Fibroblast of gingiva (primary cell): ENCODE measurements around the gene AFF4.
"Not testable (repeated sequence)": the region's sequence is repeated elsewhere in the genome, so short reads cannot be mapped to it uniquely, and the experiment has no call there.

Experiments used
- DNase-seq: peaks from one replicate; pipeline ENCODE4 v3.0.0-alpha.2; 2011; ENCODE audit warnings: low read depth

Gene AFF4, protein sequence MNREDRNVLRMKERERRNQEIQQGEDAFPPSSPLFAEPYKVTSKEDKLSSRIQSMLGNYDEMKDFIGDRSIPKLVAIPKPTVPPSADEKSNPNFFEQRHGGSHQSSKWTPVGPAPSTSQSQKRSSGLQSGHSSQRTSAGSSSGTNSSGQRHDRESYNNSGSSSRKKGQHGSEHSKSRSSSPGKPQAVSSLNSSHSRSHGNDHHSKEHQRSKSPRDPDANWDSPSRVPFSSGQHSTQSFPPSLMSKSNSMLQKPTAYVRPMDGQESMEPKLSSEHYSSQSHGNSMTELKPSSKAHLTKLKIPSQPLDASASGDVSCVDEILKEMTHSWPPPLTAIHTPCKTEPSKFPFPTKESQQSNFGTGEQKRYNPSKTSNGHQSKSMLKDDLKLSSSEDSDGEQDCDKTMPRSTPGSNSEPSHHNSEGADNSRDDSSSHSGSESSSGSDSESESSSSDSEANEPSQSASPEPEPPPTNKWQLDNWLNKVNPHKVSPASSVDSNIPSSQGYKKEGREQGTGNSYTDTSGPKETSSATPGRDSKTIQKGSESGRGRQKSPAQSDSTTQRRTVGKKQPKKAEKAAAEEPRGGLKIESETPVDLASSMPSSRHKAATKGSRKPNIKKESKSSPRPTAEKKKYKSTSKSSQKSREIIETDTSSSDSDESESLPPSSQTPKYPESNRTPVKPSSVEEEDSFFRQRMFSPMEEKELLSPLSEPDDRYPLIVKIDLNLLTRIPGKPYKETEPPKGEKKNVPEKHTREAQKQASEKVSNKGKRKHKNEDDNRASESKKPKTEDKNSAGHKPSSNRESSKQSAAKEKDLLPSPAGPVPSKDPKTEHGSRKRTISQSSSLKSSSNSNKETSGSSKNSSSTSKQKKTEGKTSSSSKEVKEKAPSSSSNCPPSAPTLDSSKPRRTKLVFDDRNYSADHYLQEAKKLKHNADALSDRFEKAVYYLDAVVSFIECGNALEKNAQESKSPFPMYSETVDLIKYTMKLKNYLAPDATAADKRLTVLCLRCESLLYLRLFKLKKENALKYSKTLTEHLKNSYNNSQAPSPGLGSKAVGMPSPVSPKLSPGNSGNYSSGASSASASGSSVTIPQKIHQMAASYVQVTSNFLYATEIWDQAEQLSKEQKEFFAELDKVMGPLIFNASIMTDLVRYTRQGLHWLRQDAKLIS

DNA sequence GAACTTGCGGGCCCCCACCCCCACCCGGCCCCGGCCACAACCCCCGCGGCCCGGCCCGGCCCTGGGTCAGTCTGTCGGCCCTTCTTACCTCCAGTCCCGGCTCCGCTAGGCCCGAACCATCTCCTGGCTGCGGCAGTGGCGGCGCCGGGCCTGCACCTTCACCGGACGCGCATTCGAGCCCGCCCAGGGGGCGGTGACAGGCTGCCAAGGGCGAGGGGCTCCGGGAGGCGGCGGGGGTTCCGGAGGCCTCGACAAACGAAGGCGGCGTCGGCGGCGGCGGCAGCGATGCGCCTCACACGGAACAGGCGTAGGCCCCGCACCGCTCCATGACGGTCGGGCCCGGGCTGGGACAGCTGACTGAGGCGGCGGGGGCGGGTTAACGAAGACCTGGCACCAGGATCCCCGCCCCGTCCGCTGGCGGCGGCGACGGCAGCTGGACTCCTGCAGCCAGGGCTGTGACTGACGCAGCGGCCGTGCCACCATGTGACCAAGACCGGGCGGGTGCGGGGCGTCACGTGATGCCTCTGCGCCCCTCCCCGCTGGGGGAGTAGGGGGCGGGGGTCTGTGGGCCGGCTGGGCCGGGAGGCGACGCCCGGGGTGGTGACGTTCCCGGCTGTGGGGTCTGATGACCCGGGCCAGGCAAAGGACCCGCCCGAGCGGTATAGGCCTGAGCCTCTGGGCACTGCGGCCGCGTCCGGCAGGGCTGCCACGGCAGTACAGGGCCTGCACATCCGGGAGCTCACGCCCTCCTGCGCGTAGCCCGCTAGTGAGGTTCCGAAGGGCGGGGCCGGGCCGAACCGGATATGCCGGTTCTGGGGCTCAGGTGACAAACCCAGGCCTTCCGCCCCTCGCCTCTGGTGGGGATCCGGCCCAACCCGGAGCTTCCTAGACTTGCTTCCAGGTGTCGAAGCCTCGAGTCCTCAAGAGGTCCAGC is at the start of gene AFF4:
Gene AFF4, minus strand, starts transcription at position 464 of the 934 bp plus-strand sequence. CDS start 26,445 bp downstream, outside the sequence.
- DNase-seq: peak; percentile 98

DNA sequence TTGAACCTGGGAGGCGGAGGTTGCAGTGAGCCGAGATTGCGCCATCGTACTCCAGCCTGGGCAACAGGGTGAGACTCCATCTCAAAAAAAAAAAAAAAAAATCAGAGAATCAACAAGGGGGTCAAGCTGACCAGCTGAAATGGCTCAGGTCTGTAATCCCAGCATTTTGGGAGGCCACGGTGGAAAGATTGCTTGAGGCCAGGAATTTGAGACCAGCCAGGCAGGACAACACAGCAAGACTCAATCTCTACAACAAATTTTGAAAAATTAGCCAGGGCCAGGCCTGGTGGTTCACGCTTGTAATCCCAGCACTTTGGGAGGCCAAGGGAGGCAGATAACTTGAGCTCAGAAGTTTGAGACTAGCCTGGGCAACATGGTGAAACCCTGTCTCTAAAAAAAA is 45.0 kb upstream of the AFF4 start:
- not testable (repeated sequence) for DNase-seq

DNA sequence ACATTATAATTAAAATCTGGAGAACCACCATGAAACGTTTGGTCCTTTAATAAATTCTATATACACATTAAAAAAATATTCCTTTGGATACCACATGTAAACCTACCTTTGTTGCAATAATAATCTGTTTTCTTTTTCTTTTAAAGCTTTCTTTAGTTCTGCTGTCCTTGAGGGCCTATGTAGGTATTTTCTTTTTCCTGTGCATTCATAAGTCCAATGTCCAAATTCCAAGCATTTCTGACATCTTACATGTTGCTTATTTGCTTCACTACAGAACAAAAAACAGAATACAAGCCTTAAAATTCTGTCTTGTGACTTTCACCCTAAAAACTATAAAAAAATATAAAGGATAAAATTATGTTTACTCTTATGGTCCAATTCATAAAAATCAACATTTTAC is 43.2 kb upstream of the AFF4 start:
- no peak for DNase-seq

DNA sequence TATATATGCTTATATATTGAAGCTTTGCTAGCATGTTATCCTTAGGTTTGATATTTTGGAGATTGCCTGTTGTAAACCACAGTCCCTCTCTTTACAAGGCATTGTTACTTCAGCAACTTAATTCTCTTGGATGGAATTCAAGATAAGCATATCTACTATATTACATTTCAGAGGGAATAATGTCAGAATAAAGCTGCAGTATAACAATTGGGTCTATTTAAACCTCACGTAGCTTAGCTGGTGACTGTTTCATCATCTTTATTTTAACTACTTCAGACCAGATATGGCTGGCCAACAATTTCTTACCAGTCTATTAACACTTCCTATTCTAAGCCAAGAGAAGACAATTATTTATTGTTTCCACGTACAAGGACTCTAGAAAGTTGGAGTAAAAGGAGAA is 35.8 kb upstream of the AFF4 start:
- peak; percentile 36 for DNase-seq

DNA sequence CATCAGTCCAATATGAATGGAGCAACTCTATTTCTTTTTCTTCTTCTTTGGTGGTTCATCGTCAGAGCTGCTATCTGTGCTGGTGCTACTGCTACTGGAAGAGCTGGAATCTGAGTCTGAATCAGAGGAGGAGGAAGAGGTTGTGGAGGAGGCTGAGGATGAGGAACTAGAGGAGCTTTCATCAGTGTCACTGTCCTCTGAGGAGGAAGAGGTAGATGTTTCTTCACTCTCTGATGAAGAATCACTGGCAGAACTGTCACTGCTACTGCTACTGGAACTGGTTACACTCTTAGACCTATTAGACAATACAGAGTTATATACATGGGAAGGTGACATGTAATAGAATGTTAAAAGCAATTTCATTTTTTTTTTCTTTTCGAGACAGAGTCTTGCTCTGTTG is 35.1 kb upstream of the AFF4 start:
- no peak for DNase-seq

DNA sequence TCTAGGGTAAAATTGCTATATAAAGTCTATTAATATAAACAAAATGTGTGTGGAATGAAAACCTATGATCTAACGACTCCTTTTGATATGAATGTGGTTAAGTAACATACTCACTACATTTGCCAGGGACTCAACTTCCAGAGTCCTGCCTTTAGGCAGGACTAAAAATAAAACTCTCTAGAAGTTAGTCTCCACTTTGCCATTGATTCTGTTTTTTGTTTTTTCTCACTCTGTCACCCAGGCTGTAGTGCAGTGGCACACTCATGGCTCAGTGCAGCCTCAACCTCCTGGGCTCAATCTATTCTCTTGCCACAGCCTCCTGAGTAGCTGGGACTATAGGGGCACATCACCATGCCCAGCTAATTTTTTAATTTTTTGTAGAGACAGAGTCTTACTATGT is 32.9 kb upstream of the AFF4 start:
- no peak for DNase-seq

DNA sequence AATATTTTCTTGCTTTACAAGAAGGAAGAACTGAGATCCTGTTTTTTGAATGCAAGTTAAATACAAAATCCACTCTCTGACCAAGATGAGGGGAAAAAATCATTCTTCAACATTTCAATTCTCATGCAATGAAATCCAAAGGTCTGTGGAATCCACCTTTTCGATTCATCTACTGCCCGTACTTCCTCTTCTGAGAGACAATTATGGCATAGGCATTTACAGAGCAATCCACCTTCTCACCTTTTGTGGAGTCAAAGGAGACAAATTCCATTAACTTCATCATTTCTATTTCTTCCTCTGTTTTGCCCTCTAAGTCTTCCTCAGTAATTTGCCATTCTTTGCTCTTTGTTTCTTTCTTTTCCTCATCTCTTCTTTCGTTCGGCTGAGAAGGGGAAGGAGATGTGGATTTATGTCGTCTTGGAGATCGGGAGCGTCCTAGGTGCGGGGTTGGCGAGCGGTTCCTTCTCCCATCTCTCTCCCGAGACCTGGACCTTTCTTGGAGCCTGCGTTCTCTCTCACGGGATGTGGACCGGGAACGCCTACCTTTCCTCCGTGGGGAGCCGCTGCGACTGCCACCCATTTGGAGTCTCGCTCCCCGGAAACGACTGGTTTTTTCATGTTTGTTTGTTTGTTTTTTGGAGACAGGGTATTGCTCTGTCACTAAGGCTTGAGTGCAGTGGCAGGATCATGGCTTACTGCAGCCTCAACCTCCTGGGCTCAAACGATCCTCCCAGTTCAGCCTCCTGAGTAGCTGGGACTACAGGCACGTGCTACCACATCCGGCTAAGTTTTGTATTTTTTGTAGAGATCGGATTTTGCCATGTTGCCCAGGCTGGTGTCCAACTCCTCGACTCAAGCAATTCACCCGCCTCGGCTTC is 24.3 kb upstream of the AFF4 start:
- no peak for DNase-seq

DNA sequence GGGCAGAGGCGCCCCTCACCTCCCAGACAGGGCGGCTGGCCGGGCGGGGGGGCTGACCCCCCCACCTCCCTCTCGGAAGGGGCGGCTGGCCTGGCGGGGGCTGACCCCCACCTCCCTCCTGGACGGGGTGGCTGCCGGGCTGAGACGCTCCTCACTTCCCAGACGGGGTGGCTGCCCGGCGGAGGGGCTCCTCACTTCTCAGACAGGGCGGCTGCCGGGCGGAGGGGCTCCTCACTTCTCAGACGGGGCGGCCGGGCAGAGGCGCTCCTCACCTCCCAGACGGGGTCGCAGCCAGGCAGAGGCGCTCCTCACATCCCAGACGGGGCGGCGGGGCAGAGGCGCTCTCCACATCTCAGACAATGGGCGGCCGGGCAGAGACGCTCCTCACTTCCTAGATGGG is 19.5 kb upstream of the AFF4 start:
- not testable (repeated sequence) for DNase-seq

DNA sequence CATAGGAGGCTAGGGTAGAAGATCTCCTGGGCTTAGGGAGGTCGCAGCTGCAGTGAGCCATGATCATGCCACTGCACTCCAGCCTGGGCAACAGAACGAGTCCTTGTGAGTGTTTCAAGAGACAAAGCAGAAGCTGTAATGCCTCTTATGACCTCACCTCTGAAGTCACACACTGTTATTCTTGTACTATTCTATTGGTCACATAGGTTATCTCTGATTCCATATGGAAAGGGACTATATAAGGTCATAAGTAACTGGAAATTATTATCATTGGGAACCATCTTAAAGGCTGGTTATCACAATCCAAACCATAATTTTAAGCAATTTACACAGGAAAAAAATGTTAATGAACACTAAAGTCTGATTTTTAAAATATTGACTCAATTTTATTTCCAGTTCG is 17.9 kb upstream of the AFF4 start:
- DNase-seq: no peak

DNA sequence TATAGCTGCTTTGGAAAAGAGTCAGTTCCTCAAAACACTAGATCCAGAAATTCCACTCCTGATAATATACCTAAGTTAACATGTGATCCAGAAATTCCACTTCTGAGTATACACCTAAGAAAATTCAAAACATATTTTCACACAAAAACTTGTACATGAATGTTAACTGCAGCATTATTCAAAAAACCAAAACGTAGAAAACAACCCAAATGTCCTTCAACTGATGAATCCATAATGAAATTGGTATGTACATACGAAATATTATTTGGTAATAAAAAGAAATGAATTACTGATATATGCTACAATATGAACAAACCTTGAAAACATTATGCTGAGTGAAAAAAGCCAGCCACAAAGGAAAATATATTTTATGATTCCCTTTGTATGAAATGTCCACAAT is 16.5 kb upstream of the AFF4 start:
- no peak for DNase-seq

DNA sequence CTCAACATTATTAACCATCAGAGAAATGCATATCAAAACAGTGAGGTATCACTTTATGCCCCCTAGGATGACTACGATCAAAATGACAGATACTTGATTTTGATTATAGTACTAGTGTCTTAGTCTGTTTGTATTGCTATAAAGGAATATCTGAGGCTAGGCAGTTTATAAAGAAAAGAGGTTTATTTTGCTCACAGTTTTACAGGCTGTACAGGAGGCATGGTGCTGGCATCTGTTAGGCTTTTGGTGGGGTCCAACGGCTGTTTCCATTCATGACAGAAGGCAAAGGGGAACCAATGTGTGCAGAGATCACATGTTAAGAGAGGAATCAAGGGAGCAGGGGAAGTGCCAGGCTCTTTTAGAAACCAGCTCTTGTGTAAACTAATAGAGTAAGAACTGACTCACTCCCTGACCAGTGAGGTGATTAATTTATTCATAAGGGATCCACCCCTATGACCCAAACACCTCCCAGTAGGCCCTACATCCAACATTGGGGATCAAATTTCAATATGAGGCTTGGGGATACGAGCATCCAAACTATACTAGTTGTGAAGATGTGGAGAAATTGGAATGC is 16.0 kb upstream of the AFF4 start:
- peak; percentile 31 for DNase-seq

DNA sequence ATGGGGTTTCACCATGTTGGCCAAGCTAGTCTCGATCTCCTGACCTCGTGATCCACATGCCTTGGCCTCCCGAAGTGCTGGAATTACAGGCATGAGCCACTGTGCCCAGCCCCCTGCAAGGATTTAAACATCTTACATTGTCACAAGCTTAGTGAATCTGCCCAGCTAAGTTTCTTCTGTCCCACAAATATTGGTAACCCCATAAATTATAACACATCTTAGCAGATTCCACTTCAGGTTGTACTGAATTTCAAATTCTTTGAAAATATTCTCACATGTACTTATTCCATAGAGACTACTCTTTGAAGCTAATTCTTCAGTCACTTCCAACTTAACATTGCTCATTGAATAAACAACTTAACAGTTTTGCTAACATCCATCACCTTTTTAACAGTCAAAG is 13.4 kb upstream of the AFF4 start:
- no peak for DNase-seq

DNA sequence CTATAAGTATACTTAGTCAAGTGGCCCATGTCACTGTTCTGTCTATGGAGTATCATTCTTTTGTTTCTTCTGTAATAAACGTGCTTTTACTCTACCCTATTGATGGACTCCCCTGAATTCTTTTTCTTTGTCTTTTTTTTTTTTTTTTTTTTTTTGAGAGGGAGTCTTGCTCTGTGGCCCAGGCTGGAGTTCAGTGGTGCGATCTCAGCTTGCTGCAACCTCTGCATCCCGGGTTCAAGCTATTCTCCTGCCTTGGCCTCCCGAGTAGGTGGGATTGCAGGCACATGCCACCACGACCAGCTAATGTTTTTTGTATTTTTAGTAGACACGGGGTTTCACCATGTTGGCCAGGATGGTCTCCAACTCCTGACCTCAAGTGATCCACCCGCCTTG is 9.0 kb upstream of the AFF4 start:
- DNase-seq: not testable (repeated sequence)

DNA sequence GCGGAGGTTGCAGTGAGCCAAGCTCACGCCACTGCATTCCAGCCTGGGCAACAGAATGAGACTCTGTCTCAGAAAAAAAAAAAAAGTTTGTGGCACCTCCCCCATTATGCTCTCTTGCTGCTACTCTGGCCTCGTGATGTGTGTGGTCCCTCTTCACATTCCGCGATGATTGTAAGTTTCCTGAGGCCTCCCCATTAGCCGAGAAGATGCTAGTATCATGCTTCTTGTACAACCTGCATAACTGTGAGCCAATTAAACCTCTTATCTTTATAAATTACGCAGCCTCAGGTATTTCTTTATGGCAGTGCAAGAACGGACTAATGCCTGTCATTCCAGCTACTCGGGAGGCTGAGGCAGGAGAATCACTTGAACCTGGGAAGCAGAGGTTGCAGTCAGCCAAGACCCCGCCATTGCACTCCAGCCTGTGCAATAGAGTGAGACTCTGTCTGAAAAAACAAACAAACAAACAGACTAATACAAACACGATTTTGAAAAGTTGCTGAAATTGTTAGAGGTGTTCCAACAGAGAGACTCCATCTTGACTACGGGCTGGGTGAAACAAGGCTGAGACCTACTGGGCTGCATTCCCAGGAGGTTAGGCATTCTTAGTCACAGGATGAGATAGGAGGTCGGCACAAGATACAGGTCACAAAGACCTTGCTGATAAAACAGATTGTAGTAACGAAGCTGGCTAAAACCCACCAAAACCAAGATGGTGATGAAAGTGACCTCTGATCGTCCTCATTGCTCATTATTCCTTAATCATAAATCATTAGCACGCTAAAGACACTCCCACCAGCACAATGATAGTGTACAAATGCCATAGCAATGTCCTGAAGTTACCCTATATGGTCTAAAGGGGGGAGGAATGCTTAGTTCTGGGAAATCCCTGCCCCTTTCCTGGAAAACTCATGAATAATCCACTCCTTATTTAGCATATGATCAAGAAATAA is 8.3 kb upstream of the AFF4 start:
- no peak for DNase-seq

DNA sequence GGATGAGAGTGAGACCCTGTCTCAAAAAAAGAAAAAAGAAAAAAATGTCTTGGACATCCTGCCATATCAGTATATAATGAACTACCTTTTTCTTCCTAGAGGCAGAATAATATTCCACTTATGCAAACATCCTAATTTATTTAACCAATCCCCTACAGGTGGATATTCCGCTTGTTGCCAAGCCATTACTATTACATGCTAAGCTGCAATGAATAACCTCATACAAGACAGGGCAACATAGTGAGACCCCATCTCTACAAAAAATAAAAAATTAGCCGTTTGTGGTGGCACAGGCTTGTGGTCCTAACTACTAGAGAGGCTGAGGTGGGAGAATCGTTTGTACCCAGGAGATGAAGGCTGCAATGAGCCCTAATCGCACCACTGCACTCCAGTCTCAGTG is 1.7 kb upstream of the AFF4 start:
- no peak for DNase-seq

DNA sequence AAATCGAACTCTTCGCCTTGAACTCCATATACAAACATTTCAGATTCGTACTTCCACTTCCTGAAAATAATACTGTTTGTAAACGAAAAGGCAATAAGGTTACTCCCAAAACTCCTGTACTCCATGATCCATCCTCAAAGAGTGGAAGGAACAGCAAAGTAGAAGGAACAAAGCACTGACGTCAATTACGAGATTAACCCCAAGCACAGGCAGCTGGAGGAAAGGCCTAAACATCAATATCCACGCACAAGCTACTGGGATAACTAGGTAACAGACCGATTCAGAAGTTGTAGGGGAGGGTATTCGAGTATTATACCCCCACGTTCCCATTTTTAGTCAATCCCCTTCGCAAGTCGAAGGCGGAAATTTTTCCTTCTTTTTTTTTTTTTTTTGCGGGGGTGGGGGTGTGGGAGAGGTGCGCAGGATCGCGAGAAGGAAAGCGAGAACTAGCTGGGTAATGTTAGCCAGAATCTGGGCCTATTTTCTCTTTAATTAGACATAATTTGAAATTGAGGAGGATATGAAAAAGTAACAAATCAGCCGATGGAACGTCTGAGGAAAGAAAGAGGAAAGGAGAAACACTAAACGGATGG is 909 bp downstream of the AFF4 start:
- peak; percentile 63 for DNase-seq

DNA sequence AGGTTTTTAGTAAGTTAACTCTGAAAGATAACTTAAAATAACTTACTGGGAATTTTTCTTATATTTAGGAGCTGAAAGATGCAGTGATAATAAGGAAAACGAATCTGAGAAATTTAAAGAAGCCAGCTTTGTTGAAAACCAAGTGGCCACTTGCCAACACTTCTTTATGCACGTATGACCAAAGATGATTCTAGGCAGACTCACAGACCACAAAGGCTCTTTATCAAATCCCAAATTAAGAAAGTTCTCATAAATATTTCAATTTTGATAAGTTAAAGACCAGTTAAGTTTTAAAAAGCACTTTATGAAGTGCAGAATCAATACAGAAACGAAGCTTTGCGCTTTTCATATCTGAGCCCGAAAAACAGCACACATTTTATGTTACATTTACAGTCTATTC is 1.5 kb downstream of the AFF4 start:
- DNase-seq: peak; percentile 36

DNA sequence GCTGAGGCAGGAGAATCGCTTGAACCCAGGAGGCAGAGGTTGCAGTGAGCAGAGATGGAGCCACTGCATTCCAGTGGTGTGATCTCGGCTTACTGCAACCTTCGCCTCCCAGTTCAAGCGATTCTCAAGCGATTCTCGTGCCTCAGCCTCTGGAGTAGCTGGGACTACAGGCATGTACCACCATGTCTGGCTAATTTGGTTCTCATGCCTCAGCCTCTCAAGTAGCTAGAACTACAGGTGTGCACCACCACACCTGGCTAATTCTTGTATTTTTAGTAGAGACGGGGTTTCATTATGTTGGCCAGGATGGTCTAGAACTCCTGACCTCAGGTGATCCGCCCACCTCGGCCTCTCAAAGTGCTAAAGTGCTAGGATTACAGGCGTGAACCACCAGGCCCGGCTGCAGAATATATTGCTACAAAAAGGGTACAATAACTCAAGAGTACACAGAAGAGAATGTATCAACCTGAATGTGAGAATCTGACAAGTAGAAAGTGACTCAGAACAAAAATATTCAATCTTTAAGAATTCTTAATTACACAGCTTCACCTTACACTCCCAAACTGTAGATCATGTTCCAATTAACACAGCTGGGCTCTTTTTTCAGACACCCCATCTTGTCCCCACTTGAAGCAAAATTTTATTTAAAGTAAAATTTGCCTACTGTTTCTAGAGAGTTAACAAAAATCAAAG is 2.2 kb downstream of the AFF4 start:
- DNase-seq: not testable (repeated sequence)
